ENCODE measurements around the gene SBNO1. TPM values are rescaled to one million over a fixed set of nuclear protein-coding genes. Genes with fewer than 3 reads are reported as not detected.
"Not testable (repeated sequence)": the region's sequence is repeated elsewhere in the genome, so short reads cannot be mapped to it uniquely, and the experiment has no call there.

SBNO1 gene
- total RNA-seq, 1 donor from 2014 or later, result 27.1 TPM

- no peak for TF ChIP-seq CTCF (IDR thresholded peaks at IDR 0.05)
- intact Hi-C loops (cut with DNase I), result no loop called here
- Histone ChIP-seq H3K27me3 (no peaks in the 10 kb centered on the region), H3K4me3 (no peak overlapping the region), H3K36me3 (peaks cover 23% of the 10 kb centered on the region), H3K4me1 (peaks cover 10% of the 10 kb centered on the region), H3K9me3 (no peaks in the 10 kb centered on the region), H3K27ac (peak overlapping the region; percentile 70)
- DNase-seq (peak; percentile 85), ATAC-seq (peak; percentile 85)
These were observed 113.9 kb downstream of the SBNO1 start for GRCh38 chr12:123250471-123251383.

DNA sequence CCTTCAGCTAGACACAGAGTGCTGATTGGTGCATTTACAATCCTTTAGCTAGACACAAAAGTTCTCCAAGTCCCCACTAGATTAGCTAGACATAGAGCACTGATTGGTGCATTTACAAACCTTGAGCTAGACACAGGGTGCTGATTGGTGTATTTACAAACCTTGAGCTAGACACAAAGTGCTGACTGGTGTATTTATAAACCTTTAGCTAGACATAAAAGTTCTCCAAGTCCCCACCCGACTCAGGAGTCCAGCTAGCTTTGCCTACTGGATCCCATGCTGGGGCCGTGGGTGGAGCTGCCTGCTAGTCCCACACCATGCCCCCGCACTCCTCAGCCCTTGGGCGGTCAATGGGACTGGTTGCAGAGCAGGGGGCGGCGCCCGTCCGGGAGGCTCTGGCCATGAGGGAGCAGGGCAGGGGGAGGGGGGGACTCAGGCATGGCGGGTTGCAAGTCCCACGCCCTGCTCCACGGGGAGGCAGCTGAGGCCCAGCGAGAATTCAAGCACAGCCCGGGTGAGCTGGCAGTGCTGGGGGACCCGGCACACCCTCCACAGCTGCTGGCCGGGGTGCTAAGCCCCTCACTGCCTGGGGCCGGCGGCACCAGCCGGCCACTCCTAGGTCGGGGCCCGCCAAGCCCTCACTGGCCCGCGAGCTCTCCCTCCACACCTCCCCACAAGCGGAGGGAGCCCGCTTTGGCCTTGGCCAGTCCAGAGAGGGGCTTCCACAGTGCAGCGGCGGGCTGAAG is 115.5 kb downstream of the SBNO1 start:
- H3K4me3 ChIP-seq; H3K9me3 ChIP-seq; H3K27ac ChIP-seq; H3K27me3 ChIP-seq; H3K36me3 ChIP-seq; H3K4me1 ChIP-seq; DNase-seq; intact Hi-C loops (cut with DNase I): not testable (repeated sequence)
- ATAC-seq, result peak; percentile 43

DNA sequence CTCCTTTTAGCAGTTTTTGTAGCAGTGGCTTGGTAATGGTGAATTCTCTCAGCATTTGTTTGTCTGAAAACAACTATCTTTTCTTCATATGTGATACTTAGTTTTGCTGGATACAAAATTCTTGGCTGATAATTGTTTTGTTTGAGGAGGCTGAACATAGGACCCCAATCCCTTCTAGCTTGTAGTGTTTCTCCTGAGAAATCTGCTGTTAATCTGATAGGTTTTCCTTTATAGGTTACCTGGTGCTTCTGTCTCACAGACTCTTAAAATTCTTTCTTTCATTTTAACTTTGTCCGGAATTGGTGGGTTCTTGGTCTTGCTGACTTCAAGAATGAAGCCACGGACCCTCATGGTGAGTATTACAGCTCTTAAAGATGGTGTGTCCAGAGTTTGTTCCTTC is 116.5 kb downstream of the SBNO1 start:
- DNase-seq; H3K9me3 ChIP-seq; H3K27me3 ChIP-seq; H3K4me3 ChIP-seq; intact Hi-C loops (cut with DNase I); ATAC-seq; H3K36me3 ChIP-seq; H3K4me1 ChIP-seq; H3K27ac ChIP-seq: not testable (repeated sequence)

DNA sequence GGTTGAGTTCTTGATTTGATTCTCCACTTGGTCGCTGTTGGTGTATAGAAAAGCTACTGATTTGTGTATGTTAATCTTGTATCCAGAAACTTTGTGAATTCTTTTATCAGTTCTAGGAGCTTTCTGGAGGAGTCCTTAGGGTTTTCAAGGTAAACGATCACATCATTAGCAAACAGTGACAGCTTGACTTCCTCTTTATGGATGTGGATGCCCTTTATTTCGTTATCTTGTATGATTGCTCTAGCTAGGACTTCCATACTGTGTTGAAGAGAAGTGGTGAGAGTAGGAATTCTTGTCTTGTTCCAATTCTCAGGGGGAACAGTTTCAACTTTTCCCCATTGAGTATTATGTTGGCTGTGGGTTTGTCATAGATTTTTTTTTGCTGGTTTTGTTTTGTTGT is 119.0 kb downstream of the SBNO1 start:
- intact Hi-C loops (cut with DNase I), result no loop called here
- no peak overlapping the region for H3K27ac ChIP-seq
- DNase-seq (no peak), ATAC-seq (no peak)
- peaks cover 14% of the 10 kb centered on the region for H3K4me1 ChIP-seq
- H3K36me3 ChIP-seq, result no peaks in the 10 kb centered on the region
- no peaks in the 10 kb centered on the region for H3K27me3 ChIP-seq
- no peak overlapping the region for H3K4me3 ChIP-seq
- no peak for TF ChIP-seq CTCF (IDR thresholded peaks at IDR 0.05)
- no peaks in the 10 kb centered on the region for H3K9me3 ChIP-seq

DNA sequence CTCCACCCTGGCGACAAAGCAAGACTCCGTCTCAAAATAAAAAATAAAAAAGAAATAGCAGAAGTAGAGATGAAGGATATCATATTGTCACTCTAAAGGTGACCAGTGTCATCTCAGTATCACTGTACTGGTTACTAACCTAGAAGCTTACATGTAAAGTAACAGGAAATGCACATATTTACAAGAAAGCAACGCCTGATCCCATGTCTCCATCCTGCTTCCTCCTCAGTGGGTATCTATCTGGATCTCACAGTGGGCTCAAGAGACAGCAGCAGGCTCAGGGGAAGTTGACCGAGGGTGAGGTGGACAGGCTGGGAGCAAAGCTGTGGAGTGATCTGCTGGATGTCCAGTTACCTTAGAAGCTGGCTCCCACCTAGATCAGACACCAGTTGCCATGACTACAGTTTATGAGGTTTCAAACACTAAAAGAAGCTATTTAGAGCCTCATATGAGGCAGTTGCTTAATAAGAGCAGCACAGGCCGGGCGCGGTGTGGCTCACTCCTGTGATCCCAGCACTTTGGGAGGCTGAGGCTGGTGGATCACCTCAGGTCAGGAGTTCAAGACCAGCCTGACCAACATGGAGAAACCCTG is 120.9 kb downstream of the SBNO1 start:
- Histone ChIP-seq H3K36me3 (no peaks in the 10 kb centered on the region), H3K9me3 (no peaks in the 10 kb centered on the region), H3K27me3 (no peaks in the 10 kb centered on the region), H3K4me1 (peaks cover 13% of the 10 kb centered on the region), H3K27ac (no peak overlapping the region), H3K4me3 (no peak overlapping the region)
- intact Hi-C loops (cut with DNase I), result no loop called here
- ATAC-seq, result no peak
- no peak for DNase-seq
- TF ChIP-seq CTCF (IDR thresholded peaks at IDR 0.05), result no peak

GRCh38 chr12:123242116-123242904 is 122.3 kb downstream of the SBNO1 start:
- TF ChIP-seq CTCF (IDR thresholded peaks at IDR 0.05), result no peak
- Histone ChIP-seq H3K4me3 (no peak overlapping the region), H3K27me3 (no peaks in the 10 kb centered on the region), H3K36me3 (no peaks in the 10 kb centered on the region), H3K9me3 (no peaks in the 10 kb centered on the region), H3K27ac (no peak overlapping the region), H3K4me1 (peaks cover 21% of the 10 kb centered on the region)
- DNase-seq, result no peak
- ATAC-seq, result no peak
- intact Hi-C loops (cut with DNase I), result no loop called here

Data from upper lobe of right lung (tissue), 1 donor.